Body of pancreas (tissue), 4 donors: ENCODE results near the gene CCNY.

Source experiments
- POLR2A ChIP-seq, 3 donors: fragments of 450-650 bp; IDR thresholded peaks; one replicate each; pipeline ENCODE4 v1.6.1; 2016; ENCODE audit warnings: antibody characterized with exemption in 3 of 3, mild to moderate bottlenecking in 2 of 3
- TF ChIP-seq, protein P1 (sequence below), 7 experiments: fragments of 450-650 bp in 4 of 7; fragments of 200-600 bp in 3 of 7; sonication (generic) in 3 of 7; IDR thresholded peaks; one replicate each; pipeline ENCODE4 v1.5.1; 2016 to 2019; ENCODE audit warnings: antibody characterized with exemption in 7 of 7

DNA sequence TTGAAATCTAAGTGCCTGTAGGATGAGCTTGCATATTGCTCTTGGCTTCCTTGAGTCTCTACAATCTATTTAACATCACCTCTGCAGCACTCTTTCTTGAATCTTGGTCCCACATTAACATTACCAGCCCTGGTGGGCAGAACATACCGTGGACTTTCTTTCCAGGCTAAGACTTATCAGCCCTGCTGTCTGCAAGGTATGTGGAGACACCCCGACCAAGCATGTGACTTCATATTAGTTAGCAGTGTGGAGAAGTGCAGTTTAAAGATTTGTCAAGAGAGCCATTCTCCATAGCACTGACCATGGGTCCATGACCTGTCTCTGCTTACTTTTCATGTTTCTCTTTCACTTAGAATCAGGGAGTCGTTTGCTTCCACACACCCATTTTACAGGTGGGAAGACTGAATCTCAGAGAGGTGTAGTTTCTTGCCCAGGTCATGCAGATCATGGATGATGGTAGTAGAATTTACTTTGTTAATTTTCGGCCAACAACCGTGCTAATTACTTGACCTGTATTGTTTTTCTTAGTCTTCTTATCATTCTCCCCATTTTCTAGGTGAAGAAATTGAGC, 6.0 kb downstream of the CCNY start:
- TF ChIP-seq, protein P1, sequence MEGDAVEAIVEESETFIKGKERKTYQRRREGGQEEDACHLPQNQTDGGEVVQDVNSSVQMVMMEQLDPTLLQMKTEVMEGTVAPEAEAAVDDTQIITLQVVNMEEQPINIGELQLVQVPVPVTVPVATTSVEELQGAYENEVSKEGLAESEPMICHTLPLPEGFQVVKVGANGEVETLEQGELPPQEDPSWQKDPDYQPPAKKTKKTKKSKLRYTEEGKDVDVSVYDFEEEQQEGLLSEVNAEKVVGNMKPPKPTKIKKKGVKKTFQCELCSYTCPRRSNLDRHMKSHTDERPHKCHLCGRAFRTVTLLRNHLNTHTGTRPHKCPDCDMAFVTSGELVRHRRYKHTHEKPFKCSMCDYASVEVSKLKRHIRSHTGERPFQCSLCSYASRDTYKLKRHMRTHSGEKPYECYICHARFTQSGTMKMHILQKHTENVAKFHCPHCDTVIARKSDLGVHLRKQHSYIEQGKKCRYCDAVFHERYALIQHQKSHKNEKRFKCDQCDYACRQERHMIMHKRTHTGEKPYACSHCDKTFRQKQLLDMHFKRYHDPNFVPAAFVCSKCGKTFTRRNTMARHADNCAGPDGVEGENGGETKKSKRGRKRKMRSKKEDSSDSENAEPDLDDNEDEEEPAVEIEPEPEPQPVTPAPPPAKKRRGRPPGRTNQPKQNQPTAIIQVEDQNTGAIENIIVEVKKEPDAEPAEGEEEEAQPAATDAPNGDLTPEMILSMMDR (IDR thresholded peaks at IDR 0.05), result no peak
- no peak for TF ChIP-seq POLR2A (IDR thresholded peaks at IDR 0.05)
